A673 (cell line): ENCODE results near the gene FAM118A.

Source experiments
- EZH2 ChIP-seq: fragments of 200-600 bp; sonication (generic); IDR thresholded peaks from 2 replicates; pipeline ENCODE4 v1.6.1; 2017; ENCODE audit warnings: borderline replicate concordance, low read depth, mild to moderate bottlenecking, mixed read lengths, antibody characterized with exemption, low read length; ENCODE audit not compliant: poor library complexity, severe bottlenecking
- TF ChIP-seq, protein P1 (sequence below): fragments of 300-800, 200-600 bp; sonication (generic); conservative IDR thresholded peaks from 2 replicates; pipeline ENCODE4 v1.5.1; 2017; ENCODE audit warnings: low read depth, mild to moderate bottlenecking, antibody characterized with exemption, low read length, moderate library complexity, mixed read lengths

DNA sequence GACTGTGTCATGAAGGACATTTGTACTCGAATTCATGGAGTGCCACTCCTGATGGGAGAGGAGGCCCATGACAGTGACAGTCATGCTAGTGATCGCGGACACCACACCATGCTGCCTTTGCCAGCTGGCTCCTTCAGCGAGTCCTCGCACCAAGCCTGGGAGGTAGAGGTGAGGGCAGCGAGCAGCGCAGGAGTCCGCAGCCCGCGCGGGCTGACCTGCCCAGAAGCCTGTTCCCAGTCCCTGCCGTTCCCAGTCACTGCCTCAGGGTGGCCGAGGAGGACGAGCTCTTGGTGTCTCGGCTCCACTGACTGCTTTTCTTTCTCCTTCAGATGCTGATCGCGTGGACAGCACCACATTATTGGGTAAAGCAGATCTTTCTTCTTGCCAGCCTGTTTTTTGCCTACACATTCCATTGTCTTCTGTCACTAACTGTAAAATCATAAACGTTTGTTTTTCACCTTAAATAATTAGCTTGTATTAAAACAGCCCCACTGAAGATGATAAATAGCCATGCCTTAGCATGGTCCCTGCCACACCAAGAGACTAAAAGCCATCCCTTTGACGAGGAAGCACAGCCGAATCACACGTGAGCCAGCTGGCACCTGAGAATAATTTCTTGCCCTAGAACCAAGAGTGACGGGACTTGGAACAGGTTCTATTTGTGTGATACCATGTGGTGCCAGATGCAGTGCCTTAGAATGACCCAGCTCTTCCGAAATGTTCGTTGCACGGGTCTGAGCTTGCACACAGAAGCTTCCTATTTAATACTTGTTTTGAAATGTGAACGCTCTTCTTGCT lies 25.5 kb downstream of the FAM118A start:
- TF ChIP-seq, protein P1, sequence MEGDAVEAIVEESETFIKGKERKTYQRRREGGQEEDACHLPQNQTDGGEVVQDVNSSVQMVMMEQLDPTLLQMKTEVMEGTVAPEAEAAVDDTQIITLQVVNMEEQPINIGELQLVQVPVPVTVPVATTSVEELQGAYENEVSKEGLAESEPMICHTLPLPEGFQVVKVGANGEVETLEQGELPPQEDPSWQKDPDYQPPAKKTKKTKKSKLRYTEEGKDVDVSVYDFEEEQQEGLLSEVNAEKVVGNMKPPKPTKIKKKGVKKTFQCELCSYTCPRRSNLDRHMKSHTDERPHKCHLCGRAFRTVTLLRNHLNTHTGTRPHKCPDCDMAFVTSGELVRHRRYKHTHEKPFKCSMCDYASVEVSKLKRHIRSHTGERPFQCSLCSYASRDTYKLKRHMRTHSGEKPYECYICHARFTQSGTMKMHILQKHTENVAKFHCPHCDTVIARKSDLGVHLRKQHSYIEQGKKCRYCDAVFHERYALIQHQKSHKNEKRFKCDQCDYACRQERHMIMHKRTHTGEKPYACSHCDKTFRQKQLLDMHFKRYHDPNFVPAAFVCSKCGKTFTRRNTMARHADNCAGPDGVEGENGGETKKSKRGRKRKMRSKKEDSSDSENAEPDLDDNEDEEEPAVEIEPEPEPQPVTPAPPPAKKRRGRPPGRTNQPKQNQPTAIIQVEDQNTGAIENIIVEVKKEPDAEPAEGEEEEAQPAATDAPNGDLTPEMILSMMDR, result no peak
- TF ChIP-seq EZH2, result no peak
